C1 segment of cervical spinal cord (tissue), 14 donors: ENCODE results near the gene ARHGAP18.

Experiments
- DNase-seq, 14 donors: peaks; one replicate each; lab custom pipeline; 2025; lab: John Stamatoyannopoulos, UW

Gene ARHGAP18

GRCh38 chr6:129644567-129645015, 65.4 kb downstream of the ARHGAP18 start:
- DNase-seq = no peak

- DNase-seq = no peak
These were observed 66.0 kb downstream of the ARHGAP18 start for GRCh38 chr6:129643968-129644367.

- DNase-seq = no peak
These were observed 66.8 kb downstream of the ARHGAP18 start for GRCh38 chr6:129643176-129643575.

GRCh38 chr6:129642322-129642721, 67.7 kb downstream of the ARHGAP18 start:
- no peak for DNase-seq

GRCh38 chr6:129641344-129641743, 68.6 kb downstream of the ARHGAP18 start:
- DNase-seq = no peak

- no peak for DNase-seq
These were observed 71.3 kb downstream of the ARHGAP18 start for GRCh38 chr6:129638686-129639085.

GRCh38 chr6:129638055-129638684, 71.8 kb downstream of the ARHGAP18 start:
- DNase-seq = no peak

- DNase-seq = no peak
These were observed 72.5 kb downstream of the ARHGAP18 start for GRCh38 chr6:129637340-129638054.

GRCh38 chr6:129635396-129636130, 74.4 kb downstream of the ARHGAP18 start:
- no peak for DNase-seq

GRCh38 chr6:129634411-129635230, 75.4 kb downstream of the ARHGAP18 start:
- no peak for DNase-seq

GRCh38 chr6:129633529-129633928, 76.4 kb downstream of the ARHGAP18 start:
- no peak for DNase-seq

- peak in 1 of 14 donors; percentile 6 for DNase-seq
These were observed 77.8 kb downstream of the ARHGAP18 start for GRCh38 chr6:129632172-129632613.

GRCh38 chr6:129631070-129631469, 78.9 kb downstream of the ARHGAP18 start:
- no peak for DNase-seq

- DNase-seq = no peak
These were observed 79.4 kb downstream of the ARHGAP18 start for GRCh38 chr6:129630596-129630995.

- no peak for DNase-seq
These were observed 81.7 kb downstream of the ARHGAP18 start for GRCh38 chr6:129628101-129628815.

- no peak for DNase-seq
These were observed 85.5 kb downstream of the ARHGAP18 start for GRCh38 chr6:129624488-129624887.

GRCh38 chr6:129623008-129623732, 86.8 kb downstream of the ARHGAP18 start:
- no peak for DNase-seq

GRCh38 chr6:129621252-129621651, 88.7 kb downstream of the ARHGAP18 start:
- no peak for DNase-seq

- no peak for DNase-seq
These were observed 89.8 kb downstream of the ARHGAP18 start for GRCh38 chr6:129620234-129620610.

GRCh38 chr6:129619579-129620233, 90.3 kb downstream of the ARHGAP18 start:
- DNase-seq = no peak
